ENCODE data around the gene SARDH. TPM values are rescaled to one million over a fixed set of nuclear protein-coding genes. Genes with fewer than 3 reads are reported as not detected.

SARDH gene
- total and polyA plus RNA-seq, 3 experiments from 2014 or later: 1.3 to 2.0 (median 1.8) TPM

DNA sequence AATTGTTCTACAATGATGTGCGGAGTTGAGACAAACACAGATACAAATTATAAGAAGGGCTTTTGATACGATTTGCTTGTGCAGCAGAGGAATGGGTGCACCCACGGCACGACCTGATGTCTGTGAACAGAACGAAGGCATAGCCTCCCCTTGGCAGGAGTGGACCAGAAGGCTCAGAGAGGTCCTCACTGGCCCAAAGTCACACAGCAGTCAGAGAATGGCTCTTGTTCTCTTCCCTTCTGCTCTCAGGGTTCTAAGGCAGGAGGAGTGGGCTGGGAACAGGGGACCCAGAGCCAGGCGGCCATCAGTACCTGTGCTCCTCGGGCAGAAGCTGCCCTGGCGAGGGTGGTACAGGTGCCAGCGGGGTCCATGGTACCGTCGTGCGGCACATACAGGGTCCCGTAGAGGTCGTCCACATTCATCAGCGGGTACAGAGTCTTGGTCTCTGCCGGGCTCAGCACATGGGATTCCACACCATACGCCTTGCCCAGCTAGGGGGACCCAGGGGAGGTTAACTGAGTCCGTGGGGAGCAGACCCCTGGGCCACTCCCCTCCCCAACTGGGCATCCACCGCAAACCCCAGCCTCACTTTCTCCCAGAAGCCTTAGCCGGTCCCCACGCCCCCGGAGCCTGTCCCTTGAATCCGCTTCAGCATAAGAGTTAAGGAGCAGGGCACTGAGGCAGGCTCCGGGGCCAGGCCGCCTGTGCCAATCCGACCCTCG lies 7.0 kb downstream of the SARDH start:
- Histone ChIP-seq H3K27ac (ENCODE audit: low read depth, low read length) (no peak overlapping the region), H3K4me3 (ENCODE audit: low read length) (no peak overlapping the region), H3K27me3 (ENCODE audit: insufficient read depth, low read length, poor library complexity, severe bottlenecking) (no peaks in the 10 kb centered on the region), H3K9me3 (ENCODE audit: low read length) (no peaks in the 10 kb centered on the region), H3K4me1 (ENCODE audit: insufficient read depth, low read length) (peaks cover 9% of the 10 kb centered on the region), H3K36me3 (ENCODE audit: insufficient read depth, low read length) (no peaks in the 10 kb centered on the region)
- Mint-ChIP-seq H3K36me3 (no peaks in the 10 kb centered on the region), H3K27me3 (peaks cover 8% of the 10 kb centered on the region in 2 donors), H3K4me3 (no peak overlapping the region), H3K27ac (no peak overlapping the region), H3K4me1 (peaks cover 9% of the 10 kb centered on the region in 3 donors), H3K9me3 (no peaks in the 10 kb centered on the region)
- ChIA-PET CTCF (interaction anchor here (1.2 to 2.7 kb wide), 2 partner anchors 12 to 129 kb away, joined by 3 to 12 read pairs; no protein-coding TSS in a partner anchor), POLR2A (no interaction called here)
- no peak for DNase-seq

DNA sequence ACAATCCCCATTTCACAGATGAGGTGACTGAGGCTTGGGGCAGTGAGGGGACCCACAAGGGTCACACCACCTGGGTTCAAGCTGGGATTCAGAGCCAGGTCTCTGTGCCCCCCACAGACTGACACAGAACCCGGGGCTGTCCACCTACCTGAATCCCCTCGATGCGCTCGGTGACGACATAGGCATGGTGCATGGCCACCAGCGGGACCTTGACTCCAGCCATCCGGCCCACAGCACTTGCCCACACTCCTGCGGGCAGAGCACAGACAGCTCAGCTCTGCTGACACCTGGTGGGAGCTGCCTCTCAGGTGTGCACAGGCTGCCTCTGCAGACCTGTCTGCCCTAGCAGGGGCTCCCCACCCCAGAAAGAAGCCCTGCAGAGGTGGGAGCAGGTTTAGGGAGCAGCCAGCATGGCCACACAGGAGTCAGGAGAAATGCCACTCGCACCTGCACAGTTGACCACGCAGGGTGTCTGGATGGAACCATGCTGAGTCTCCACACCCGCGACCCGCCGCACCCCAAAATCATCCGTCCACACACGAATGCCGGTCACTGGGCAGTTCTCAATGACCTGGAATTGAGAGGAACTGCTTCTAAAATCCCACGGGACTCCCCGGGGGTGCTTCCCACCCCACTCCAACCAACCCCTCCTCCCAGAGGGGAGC lies 8.4 kb downstream of the SARDH start:
- Histone ChIP-seq H3K4me3 (ENCODE audit: low read length) (no peak overlapping the region), H3K27ac (ENCODE audit: low read depth, low read length) (no peak overlapping the region), H3K36me3 (ENCODE audit: insufficient read depth, low read length) (no peaks in the 10 kb centered on the region), H3K27me3 (ENCODE audit: insufficient read depth, low read length, poor library complexity, severe bottlenecking) (no peaks in the 10 kb centered on the region), H3K4me1 (ENCODE audit: insufficient read depth, low read length) (peaks cover 9% of the 10 kb centered on the region), H3K9me3 (ENCODE audit: low read length) (no peaks in the 10 kb centered on the region)
- Mint-ChIP-seq H3K4me3 (no peak overlapping the region), H3K36me3 (no peaks in the 10 kb centered on the region), H3K27me3 (peaks cover 8 to 10% of the 10 kb centered on the region in 2 donors), H3K4me1 (peaks cover 7 to 9% (median 9%) of the 10 kb centered on the region in 3 donors), H3K27ac (no peak overlapping the region), H3K9me3 (no peaks in the 10 kb centered on the region)
- DNase-seq: no peak
- CTCF ChIA-PET: interaction anchor here (1.2 kb wide), 1 partner anchor 127 kb away, joined by 3 read pairs; no protein-coding TSS in a partner anchor
- POLR2A ChIA-PET: no interaction called here

DNA sequence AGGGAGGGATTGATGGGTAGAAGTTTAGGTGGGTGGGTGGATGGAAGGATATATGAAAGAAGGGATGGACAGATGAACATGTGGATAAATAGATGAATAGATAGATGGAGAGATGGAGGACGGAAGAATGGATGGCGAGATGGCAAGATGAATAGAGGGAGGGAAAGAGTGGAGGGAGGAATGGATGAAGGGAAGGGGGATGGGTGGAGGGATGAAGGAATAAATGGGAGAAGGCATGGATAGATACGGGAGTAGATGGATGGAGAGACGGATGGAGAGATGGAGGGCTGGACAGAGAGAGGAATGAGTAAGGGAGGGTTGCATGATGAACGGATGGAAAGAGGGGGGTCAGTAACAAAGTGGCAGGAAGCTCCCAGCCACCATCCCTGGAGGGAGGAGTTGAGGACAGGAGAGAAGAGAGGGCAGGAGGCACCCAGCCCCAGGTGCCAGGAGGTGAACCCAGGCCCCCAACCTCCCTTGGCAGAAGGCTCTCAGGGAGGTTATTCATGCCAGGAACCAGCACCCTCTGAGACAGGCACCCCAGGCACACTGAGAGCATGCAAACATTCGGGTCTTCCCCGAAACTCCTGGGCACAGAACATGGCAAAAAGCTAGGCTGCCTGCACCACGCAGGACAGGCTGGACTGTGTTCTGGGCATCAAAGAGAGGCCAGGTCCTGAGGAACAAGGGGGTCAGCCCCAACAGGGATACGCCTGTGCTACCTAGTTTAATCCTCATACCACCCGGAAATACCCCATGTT lies 9.1 kb downstream of the SARDH start:
- Mint-ChIP-seq H3K36me3 (no peaks in the 10 kb centered on the region), H3K27me3 (peaks cover 10 to 11% of the 10 kb centered on the region in 2 donors), H3K27ac (no peak overlapping the region), H3K9me3 (no peaks in the 10 kb centered on the region), H3K4me1 (peaks cover 7 to 9% (median 9%) of the 10 kb centered on the region in 3 donors), H3K4me3 (no peak overlapping the region)
- Histone ChIP-seq H3K4me3 (ENCODE audit: low read length) (no peak overlapping the region), H3K9me3 (ENCODE audit: low read length) (no peaks in the 10 kb centered on the region), H3K36me3 (ENCODE audit: insufficient read depth, low read length) (no peaks in the 10 kb centered on the region), H3K4me1 (ENCODE audit: insufficient read depth, low read length) (peaks cover 9% of the 10 kb centered on the region), H3K27ac (ENCODE audit: low read depth, low read length) (no peak overlapping the region), H3K27me3 (ENCODE audit: insufficient read depth, low read length, poor library complexity, severe bottlenecking) (no peaks in the 10 kb centered on the region)
- ChIA-PET POLR2A (no interaction called here), CTCF (interaction anchor here (1.0 kb wide), 1 partner anchor 125 kb away, joined by 3 read pairs; no protein-coding TSS in a partner anchor)
- DNase-seq: no peak

DNA sequence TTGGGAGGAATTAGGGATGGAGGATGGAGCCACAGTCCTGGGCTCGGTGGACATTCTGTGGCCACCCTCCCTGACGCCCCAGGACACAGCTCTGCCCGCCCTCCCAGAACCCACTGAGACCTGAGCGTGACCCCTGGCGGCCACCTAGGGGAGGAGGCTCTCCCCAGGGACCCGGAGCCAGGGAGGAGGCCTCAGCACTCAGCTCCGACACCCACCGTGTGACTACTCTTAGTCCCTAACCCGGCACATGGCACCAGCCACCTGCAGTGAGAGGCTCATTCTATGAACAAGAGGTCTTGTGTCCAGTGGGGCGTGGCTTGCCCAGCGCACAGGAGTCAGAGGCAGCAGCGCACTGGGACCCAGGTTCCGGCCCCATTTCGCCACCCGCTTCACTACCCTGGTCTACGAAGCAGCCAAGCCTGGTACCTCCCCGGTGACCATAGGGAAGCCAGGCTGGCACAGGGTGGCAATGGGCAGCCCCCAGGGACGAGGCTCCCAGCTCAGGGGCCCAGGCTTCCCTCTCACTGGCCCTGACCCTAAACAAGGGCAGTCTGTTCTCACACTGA lies 10.2 kb downstream of the SARDH start:
- Histone ChIP-seq H3K36me3 (ENCODE audit: insufficient read depth, low read length) (no peaks in the 10 kb centered on the region), H3K27ac (ENCODE audit: low read depth, low read length) (no peak overlapping the region), H3K27me3 (ENCODE audit: insufficient read depth, low read length, poor library complexity, severe bottlenecking) (no peaks in the 10 kb centered on the region), H3K4me3 (ENCODE audit: low read length) (no peak overlapping the region), H3K4me1 (ENCODE audit: insufficient read depth, low read length) (peaks cover 9% of the 10 kb centered on the region), H3K9me3 (ENCODE audit: low read length) (no peaks in the 10 kb centered on the region)
- peaks cover 10 to 15% of the 10 kb centered on the region in 2 donors for H3K27me3 Mint-ChIP-seq
- no peaks in the 10 kb centered on the region for H3K9me3 Mint-ChIP-seq
- peaks cover 7 to 9% (median 9%) of the 10 kb centered on the region in 3 donors for H3K4me1 Mint-ChIP-seq
- ChIA-PET CTCF (interaction anchor here (1.0 to 2.5 kb wide), 3 partner anchors 123 to 126 kb away, joined by 3 to 11 read pairs (median 4); no protein-coding TSS in a partner anchor), POLR2A (no interaction called here)
- H3K4me3 Mint-ChIP-seq: no peak overlapping the region
- no peak overlapping the region for H3K27ac Mint-ChIP-seq
- no peaks in the 10 kb centered on the region for H3K36me3 Mint-ChIP-seq
- DNase-seq: no peak

DNA sequence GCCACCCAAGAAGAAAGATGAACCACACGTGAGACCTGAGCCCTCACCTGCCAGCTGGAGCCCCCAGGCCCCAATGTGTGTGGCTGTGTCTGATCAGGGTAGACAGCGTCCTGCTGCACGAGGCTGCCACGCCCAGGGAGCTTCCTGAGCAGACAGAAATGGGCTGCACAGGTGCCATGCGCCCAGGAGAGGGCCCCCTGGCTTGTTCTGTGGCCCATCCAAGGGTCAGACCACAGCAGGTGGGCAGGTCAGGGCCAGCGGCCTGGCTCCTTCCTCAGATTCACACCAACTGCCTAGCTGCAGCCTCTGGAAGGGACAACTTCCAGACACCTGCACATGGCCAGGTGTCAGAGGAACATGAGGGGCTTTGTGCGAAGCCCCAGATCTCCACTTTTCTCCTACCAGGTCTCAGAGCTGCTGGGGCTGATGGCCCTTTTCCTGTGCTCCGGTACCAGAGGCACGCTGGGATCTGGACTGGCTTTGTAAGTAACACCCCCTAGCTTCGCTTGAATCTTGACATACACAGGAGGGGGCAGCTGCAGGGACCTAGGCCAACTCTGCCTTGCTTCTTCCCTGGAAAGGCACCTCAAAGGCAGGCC lies 10.8 kb downstream of the SARDH start:
- Histone ChIP-seq H3K4me1 (ENCODE audit: insufficient read depth, low read length) (peaks cover 9% of the 10 kb centered on the region), H3K27me3 (ENCODE audit: insufficient read depth, low read length, poor library complexity, severe bottlenecking) (no peaks in the 10 kb centered on the region), H3K9me3 (ENCODE audit: low read length) (no peaks in the 10 kb centered on the region), H3K36me3 (ENCODE audit: insufficient read depth, low read length) (no peaks in the 10 kb centered on the region), H3K27ac (ENCODE audit: low read depth, low read length) (no peak overlapping the region), H3K4me3 (ENCODE audit: low read length) (no peak overlapping the region)
- no peak overlapping the region for H3K4me3 Mint-ChIP-seq
- H3K27ac Mint-ChIP-seq: no peak overlapping the region
- H3K4me1 Mint-ChIP-seq: peaks cover 7 to 9% (median 9%) of the 10 kb centered on the region in 3 donors
- CTCF ChIA-PET: interaction anchor here (0.6 to 2.5 kb wide), 8 partner anchors 12 to 126 kb away, joined by 3 to 11 read pairs (median 4); no protein-coding TSS in a partner anchor
- H3K36me3 Mint-ChIP-seq: no peaks in the 10 kb centered on the region
- no peaks in the 10 kb centered on the region for H3K9me3 Mint-ChIP-seq
- POLR2A ChIA-PET: no interaction called here
- DNase-seq: no peak
- H3K27me3 Mint-ChIP-seq: peaks cover 8 to 15% of the 10 kb centered on the region in 2 donors

DNA sequence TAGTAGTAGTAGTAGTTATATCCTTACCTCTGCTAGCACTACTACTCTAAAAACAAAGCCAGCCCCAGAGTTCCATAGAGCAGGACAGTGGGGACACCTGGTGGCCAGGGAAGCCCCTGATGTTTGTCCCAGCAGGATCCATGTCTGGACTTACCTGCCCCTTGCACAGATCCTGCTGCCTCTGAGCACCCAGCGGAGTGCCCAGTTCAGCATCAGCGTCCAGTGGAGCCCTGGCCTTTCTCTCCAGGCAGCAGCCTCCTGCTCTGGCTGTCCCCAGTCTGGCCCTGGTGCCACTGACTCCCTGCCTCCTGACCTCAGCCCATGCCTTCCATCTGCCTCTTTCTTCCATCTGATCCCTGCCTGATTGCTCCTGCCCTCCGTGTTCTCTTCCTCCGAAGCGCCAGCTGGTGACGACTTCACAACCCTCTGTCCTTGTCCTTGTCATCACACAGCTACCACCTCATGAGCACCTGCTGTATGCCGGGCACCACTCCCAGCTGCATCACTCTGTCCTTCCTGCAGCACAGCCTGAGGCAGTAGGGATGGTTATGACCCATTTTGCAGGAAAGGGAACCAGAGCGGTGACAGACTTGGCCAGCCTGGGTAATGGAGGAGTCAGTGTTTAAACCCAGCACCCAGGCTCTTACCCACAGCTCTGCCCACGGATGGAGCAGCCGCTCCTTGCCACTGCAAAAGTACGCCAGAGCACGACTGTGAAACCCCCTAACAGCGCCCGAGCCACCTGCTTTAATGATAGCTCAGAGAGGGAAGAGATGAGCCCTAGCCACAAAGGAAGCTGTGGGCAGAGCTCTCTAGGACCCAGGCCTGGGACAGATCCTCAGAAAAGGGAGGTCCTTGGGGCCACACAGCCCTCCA lies 11.5 kb downstream of the SARDH start:
- ChIA-PET CTCF (interaction anchor here (0.6 to 2.5 kb wide), 9 partner anchors 13 to 194 kb away, joined by 3 to 11 read pairs (median 3); no protein-coding TSS in a partner anchor), POLR2A (no interaction called here)
- H3K4me3 ChIP-seq (ENCODE audit: low read length): no peak overlapping the region

DNA sequence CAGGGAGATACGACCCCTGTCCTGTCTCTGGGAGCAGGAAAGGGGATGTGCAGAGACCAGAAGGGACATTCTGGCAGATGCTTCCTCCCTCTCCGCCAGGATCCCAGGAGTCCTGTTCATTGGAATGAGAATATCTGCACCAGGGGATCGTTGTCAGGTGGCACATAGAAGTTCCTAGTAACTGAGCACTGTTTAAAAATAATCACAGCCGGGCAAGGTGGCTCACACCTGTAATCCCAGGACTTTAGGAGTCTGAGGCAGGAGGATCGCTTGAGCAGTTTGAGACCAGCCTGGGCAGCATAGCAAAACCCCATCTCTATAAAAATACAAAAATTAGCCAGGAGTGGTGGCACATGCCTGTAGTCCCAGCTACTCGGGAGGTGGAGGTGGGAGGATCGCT lies 12.3 kb downstream of the SARDH start:
- Mint-ChIP-seq H3K27ac (no peak overlapping the region), H3K9me3 (no peaks in the 10 kb centered on the region)
- POLR2A ChIA-PET: no interaction called here

More for the DNA sequence above, 11.5 kb downstream of the SARDH start:
- peak; percentile 27 to 71 (median 40) for DNase-seq
- H3K9me3 ChIP-seq (ENCODE audit: low read length): no peaks in the 10 kb centered on the region
- no peaks in the 10 kb centered on the region for H3K27me3 ChIP-seq (ENCODE audit: insufficient read depth, low read length, poor library complexity, severe bottlenecking)
- H3K27me3 Mint-ChIP-seq: peaks cover 8 to 15% of the 10 kb centered on the region in 2 donors
- peak overlapping the region in 2 of 8 donors; percentile 13 to 85 for H3K27ac Mint-ChIP-seq
- H3K4me3 Mint-ChIP-seq: no peak overlapping the region
- H3K27ac ChIP-seq (ENCODE audit: low read depth, low read length): no peak overlapping the region
- no peaks in the 10 kb centered on the region for H3K9me3 Mint-ChIP-seq
- H3K36me3 ChIP-seq (ENCODE audit: insufficient read depth, low read length): no peaks in the 10 kb centered on the region
- H3K36me3 Mint-ChIP-seq: no peaks in the 10 kb centered on the region
- peaks cover 7 to 9% (median 9%) of the 10 kb centered on the region in 3 donors for H3K4me1 Mint-ChIP-seq
- peaks cover 9% of the 10 kb centered on the region for H3K4me1 ChIP-seq (ENCODE audit: insufficient read depth, low read length)

More for the DNA sequence above, 12.3 kb downstream of the SARDH start:
- Histone ChIP-seq H3K4me1 (ENCODE audit: insufficient read depth, low read length) (peaks cover 9% of the 10 kb centered on the region), H3K27me3 (ENCODE audit: insufficient read depth, low read length, poor library complexity, severe bottlenecking) (no peaks in the 10 kb centered on the region), H3K4me3 (ENCODE audit: low read length) (no peak overlapping the region), H3K27ac (ENCODE audit: low read depth, low read length) (no peak overlapping the region), H3K9me3 (ENCODE audit: low read length) (no peaks in the 10 kb centered on the region), H3K36me3 (ENCODE audit: insufficient read depth, low read length) (no peaks in the 10 kb centered on the region)
- no peaks in the 10 kb centered on the region for H3K36me3 Mint-ChIP-seq
- CTCF ChIA-PET: interaction anchor here (1.5 to 2.5 kb wide), 3 partner anchors 69 to 121 kb away, joined by 5 to 11 read pairs (median 5); no protein-coding TSS in a partner anchor
- H3K4me1 Mint-ChIP-seq: peaks cover 7 to 9% (median 9%) of the 10 kb centered on the region in 3 donors
- no peak for DNase-seq
- no peak overlapping the region for H3K4me3 Mint-ChIP-seq
- H3K27me3 Mint-ChIP-seq: peaks cover 8 to 16% of the 10 kb centered on the region in 2 donors
